ENCODE results near the gene PRLHR. TPM values are rescaled to one million over a fixed set of nuclear protein-coding genes. Genes with fewer than 3 reads are reported as not detected.
A peak's percentile ranks its signal among the peaks of the same experiment; 100 is the strongest.

The PRLHR gene
- not detected for total RNA-seq
- not detected for polyA plus RNA-seq
- not detected for total RNA-seq

DNA sequence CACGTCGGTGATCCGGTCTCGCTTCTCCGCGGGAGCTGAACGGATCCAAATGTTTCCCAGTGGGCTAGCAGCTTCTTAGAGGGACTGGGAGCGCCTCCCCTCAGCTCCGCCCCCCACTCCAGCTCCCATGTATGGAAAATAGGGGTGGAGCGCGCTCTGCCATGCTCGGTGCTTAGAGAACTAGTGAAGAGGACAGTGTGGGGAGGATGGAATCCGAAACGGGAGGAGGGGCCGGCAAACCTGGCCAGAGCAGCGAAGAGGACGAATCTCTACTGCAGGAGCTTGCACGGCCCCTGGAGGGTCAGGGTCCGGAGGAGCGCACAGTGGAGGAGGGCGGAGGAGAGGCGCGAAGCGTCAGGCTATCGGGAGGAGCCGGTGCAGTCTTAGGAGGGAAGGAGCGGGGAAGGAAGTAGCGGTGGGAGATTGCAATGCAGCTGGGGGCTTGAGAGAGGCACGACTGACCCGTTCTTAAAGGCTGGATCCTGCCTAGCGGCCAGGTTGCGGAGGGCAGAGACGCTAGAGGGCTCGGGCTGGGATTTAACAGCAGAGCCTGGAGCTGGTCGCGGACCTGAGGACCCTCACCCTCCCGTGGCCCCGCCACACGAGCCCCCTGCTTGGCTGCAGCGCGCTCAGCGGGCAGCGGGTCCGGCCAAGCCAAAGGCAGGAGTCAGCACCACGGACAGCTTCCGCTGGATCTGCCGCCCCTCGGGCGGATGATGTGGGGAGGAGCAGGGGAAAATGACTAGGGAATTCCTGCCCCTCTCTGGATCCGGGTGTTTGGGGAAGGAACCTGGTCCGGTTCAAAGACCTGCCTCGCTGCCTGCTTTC, at the start of gene PRLHR:
TSS of gene PRLHR (minus strand) at position 51 of the 828 bp plus-strand sequence. CDS start 404 bp downstream, outside the sequence.
- POLR2A ChIA-PET, result no interaction called here

DNA sequence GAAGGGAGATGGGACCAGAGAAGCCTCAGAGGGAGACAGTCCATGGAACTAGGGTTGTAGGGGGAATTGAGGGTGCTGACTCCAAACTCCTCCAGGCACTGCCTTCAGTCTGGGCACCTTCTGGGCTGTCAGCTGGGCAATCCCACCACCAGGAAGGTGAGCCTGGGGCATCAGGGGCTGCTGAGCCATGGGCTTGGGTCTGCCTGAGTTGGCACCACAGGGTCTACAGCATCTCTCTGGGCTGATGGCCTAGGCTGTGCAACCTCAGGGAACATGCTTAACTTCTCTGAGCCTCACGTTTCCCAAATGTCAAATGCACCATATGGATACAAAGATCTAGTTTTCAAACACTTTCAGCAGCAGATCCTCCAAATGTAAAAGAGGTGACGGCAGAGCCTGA, 46.8 kb upstream of the PRLHR start:
- H3K9me3 Mint-ChIP-seq, result peaks cover 3 to 27% (median 12%) of the 10 kb centered on the region in 11 donors
- Histone ChIP-seq H3K4me1 (ENCODE audit: control insufficient read depth in 2 of 2, insufficient read depth in 2 of 2, low read length in 2 of 2) (no peaks in the 10 kb centered on the region), H3K27me3 (ENCODE audit: control insufficient read depth in 2 of 2, insufficient read depth in 2 of 2, low read length in 2 of 2) (no peaks in the 10 kb centered on the region), H3K27ac (ENCODE audit: low read depth, low read length) (no peak overlapping the region), H3K9me3 (ENCODE audit: control insufficient read depth in 2 of 3, low read length in 3 of 3) (peaks cover 0 to 14% (median 0%) of the 10 kb centered on the region in 3 experiments), H3K4me3 (ENCODE audit: low read length) (no peak overlapping the region), H3K36me3 (ENCODE audit: control insufficient read depth in 2 of 3, insufficient read depth in 3 of 3, low read length in 3 of 3) (no peaks in the 10 kb centered on the region)
- POLR2A ChIA-PET, result no interaction called here
- no peak overlapping the region for H3K4me3 Mint-ChIP-seq
- CTCF ChIA-PET, result no interaction called here
- no peak overlapping the region for H3K27ac Mint-ChIP-seq
- ATAC-seq (no peak), DNase-seq (no peak)
- peaks cover 0 to 22% (median 11%) of the 10 kb centered on the region in 7 donors for H3K4me1 Mint-ChIP-seq
- H3K36me3 Mint-ChIP-seq, result peaks cover 0 to 16% (median 8%) of the 10 kb centered on the region in 5 donors
- intact Hi-C loops (cut with micrococcal nuclease), result no loop called here
- H3K27me3 Mint-ChIP-seq, result peaks cover 0 to 23% (median 0%) of the 10 kb centered on the region in 5 donors

More for the DNA sequence above, at the start of gene PRLHR:
- CTCF ChIA-PET, result interaction anchor here (1.0 to 2.1 kb wide), 3 partner anchors 69 to 124 kb away, joined by 3 to 13 read pairs (median 4); no protein-coding TSS in a partner anchor
- intact Hi-C loops (cut with micrococcal nuclease), result loop anchor here (2.0 to 5.0 kb wide), 2 partner anchors 63 to 1059 kb away; no protein-coding TSS in a partner anchor
- Mint-ChIP-seq H3K36me3 (peaks cover 0 to 3% (median 0%) of the 10 kb centered on the region in 5 donors), H3K9me3 (peaks cover 0 to 9% (median 0%) of the 10 kb centered on the region in 11 donors), H3K4me1 (peaks cover 9 to 37% (median 27%) of the 10 kb centered on the region in 7 donors), H3K4me3 (peak within 1 kb of the TSS in 9 of 10 donors; percentile 44 to 75 (median 70)), H3K27ac (peak within 1 kb of the TSS in 2 of 9 donors; percentile 45 to 46), H3K27me3 (peaks cover 54 to 69% (median 68%) of the 10 kb centered on the region in 5 donors)
- no peaks in the 10 kb centered on the region for H3K36me3 ChIP-seq (ENCODE audit: control insufficient read depth in 2 of 3, insufficient read depth in 3 of 3, low read length in 3 of 3)
- peaks cover 0 to 17% of the 10 kb centered on the region in 2 donors for H3K4me1 ChIP-seq (ENCODE audit: control insufficient read depth in 2 of 2, insufficient read depth in 2 of 2, low read length in 2 of 2)
- no peak within 1 kb of the TSS for H3K4me3 ChIP-seq (ENCODE audit: low read length)
- no peak for ATAC-seq
- H3K9me3 ChIP-seq (ENCODE audit: control insufficient read depth in 2 of 3, low read length in 3 of 3), result peaks cover 0 to 6% (median 0%) of the 10 kb centered on the region in 3 experiments
- H3K27me3 ChIP-seq (ENCODE audit: control insufficient read depth in 2 of 2, insufficient read depth in 2 of 2, low read length in 2 of 2), result peaks cover 0 to 17% of the 10 kb centered on the region in 2 donors
- DNase-seq, result peak in 4 of 9 donors; percentile 10 to 26 (median 22)
- H3K27ac ChIP-seq (ENCODE audit: low read depth, low read length), result no peak within 1 kb of the TSS

GRCh38 chr10:118638680-118639079, 43.2 kb upstream of the PRLHR start:
- H3K36me3 Mint-ChIP-seq, result peaks cover 0 to 16% (median 10%) of the 10 kb centered on the region in 5 donors
- no peak overlapping the region for H3K27ac Mint-ChIP-seq
- intact Hi-C loops (cut with micrococcal nuclease), result no loop called here
- ChIA-PET POLR2A (interaction anchor here (1.3 kb wide), 1 partner anchor 72 kb away, joined by 3 read pairs; no protein-coding TSS in a partner anchor), CTCF (no interaction called here)
- H3K4me3 Mint-ChIP-seq, result no peak overlapping the region
- H3K27me3 ChIP-seq (ENCODE audit: control insufficient read depth in 2 of 2, insufficient read depth in 2 of 2, low read length in 2 of 2), result no peaks in the 10 kb centered on the region
- no peak for ATAC-seq
- H3K27me3 Mint-ChIP-seq, result peaks cover 0 to 5% (median 0%) of the 10 kb centered on the region in 5 donors
- no peak for DNase-seq
- H3K4me1 Mint-ChIP-seq, result peaks cover 0 to 15% (median 4%) of the 10 kb centered on the region in 7 donors
- H3K4me1 ChIP-seq (ENCODE audit: control insufficient read depth in 2 of 2, insufficient read depth in 2 of 2, low read length in 2 of 2), result no peaks in the 10 kb centered on the region
- H3K27ac ChIP-seq (ENCODE audit: low read depth, low read length), result no peak overlapping the region
- H3K9me3 ChIP-seq (ENCODE audit: control insufficient read depth in 2 of 3, low read length in 3 of 3), result peaks cover 0 to 14% (median 0%) of the 10 kb centered on the region in 3 experiments
- H3K9me3 Mint-ChIP-seq, result peaks cover 3 to 27% (median 12%) of the 10 kb centered on the region in 11 donors
- H3K4me3 ChIP-seq (ENCODE audit: low read length), result no peak overlapping the region
- no peaks in the 10 kb centered on the region for H3K36me3 ChIP-seq (ENCODE audit: control insufficient read depth in 2 of 3, insufficient read depth in 3 of 3, low read length in 3 of 3)

DNA sequence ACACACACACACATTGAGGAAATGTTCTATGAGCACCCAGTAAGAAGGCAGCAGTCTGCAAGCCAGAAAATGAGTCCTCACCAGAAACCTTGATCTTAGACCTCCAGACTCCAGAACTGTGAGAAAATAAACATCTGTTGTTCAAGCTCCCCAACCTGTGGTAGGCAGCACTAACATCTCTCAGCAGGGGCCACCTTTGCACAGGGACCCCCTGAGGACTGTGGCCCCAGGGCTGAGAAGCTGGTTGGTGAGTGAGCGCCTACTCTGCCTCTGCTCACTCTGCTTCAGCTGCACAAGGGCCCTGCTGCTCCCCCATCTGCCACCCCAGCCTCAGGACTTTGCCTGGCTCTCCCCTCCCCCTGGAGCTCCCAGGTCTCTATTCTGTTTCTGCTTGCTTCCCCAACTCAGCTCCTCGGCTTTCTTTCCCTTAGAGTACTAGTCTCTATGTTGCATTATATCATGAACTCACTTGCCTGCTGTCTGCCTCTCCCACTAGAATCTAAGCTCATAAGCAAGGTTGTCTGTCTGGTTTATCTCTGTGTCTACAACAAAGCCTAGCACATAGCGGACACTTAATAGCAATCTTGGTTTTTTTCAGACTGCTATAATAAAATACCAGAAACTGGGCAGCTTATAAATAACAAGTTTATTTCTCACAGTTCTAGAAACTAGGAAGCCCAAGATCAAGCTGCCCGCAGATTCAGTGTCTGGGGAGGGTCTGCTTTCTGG, 40.4 kb upstream of the PRLHR start:
- Mint-ChIP-seq H3K4me3 (no peak overlapping the region), H3K9me3 (peaks cover 1 to 23% (median 11%) of the 10 kb centered on the region in 11 donors), H3K4me1 (peaks cover 0 to 20% (median 6%) of the 10 kb centered on the region in 7 donors), H3K27me3 (peaks cover 0 to 4% (median 0%) of the 10 kb centered on the region in 5 donors), H3K27ac (peak overlapping the region in 4 of 9 donors; percentile 7 to 76 (median 18)), H3K36me3 (peaks cover 0 to 16% (median 8%) of the 10 kb centered on the region in 5 donors)
- no peaks in the 10 kb centered on the region for H3K4me1 ChIP-seq (ENCODE audit: control insufficient read depth in 2 of 2, insufficient read depth in 2 of 2, low read length in 2 of 2)
- no peaks in the 10 kb centered on the region for H3K27me3 ChIP-seq (ENCODE audit: control insufficient read depth in 2 of 2, insufficient read depth in 2 of 2, low read length in 2 of 2)
- ATAC-seq, result no peak
- no peak for DNase-seq
- no peak overlapping the region for H3K27ac ChIP-seq (ENCODE audit: low read depth, low read length)
- H3K36me3 ChIP-seq (ENCODE audit: control insufficient read depth in 2 of 3, insufficient read depth in 3 of 3, low read length in 3 of 3), result no peaks in the 10 kb centered on the region
- peaks cover 0 to 11% (median 0%) of the 10 kb centered on the region in 3 experiments for H3K9me3 ChIP-seq (ENCODE audit: control insufficient read depth in 2 of 3, low read length in 3 of 3)
- ChIA-PET CTCF (no interaction called here), POLR2A (no interaction called here)
- H3K4me3 ChIP-seq (ENCODE audit: low read length), result no peak overlapping the region
- intact Hi-C loops (cut with micrococcal nuclease), result no loop called here

DNA sequence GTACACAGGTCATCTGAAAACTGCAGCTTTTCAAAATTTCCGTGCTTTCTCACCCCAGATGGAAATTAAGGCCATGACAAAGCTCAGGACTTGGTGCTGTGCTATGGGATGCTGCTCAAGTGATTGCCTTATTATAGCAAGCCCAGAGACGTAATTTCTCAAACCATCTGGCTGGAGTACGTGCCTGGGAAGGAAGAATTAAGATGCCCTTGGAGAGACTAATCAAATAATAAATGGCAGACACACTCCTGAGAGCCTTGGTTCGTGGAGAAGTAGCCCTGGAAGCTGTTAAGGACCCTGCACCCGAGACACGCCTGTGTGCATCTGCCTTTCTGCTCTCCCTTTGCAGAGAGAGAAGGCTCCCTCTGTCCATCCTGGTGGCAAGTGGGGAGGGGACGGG, 38.3 kb upstream of the PRLHR start:
- Histone ChIP-seq H3K36me3 (ENCODE audit: control insufficient read depth in 2 of 3, insufficient read depth in 3 of 3, low read length in 3 of 3) (no peaks in the 10 kb centered on the region), H3K27ac (ENCODE audit: low read depth, low read length) (no peak overlapping the region), H3K4me3 (ENCODE audit: low read length) (no peak overlapping the region), H3K4me1 (ENCODE audit: control insufficient read depth in 2 of 2, insufficient read depth in 2 of 2, low read length in 2 of 2) (no peaks in the 10 kb centered on the region), H3K9me3 (ENCODE audit: control insufficient read depth in 2 of 3, low read length in 3 of 3) (no peaks in the 10 kb centered on the region), H3K27me3 (ENCODE audit: control insufficient read depth in 2 of 2, insufficient read depth in 2 of 2, low read length in 2 of 2) (no peaks in the 10 kb centered on the region)
- Mint-ChIP-seq H3K27ac (no peak overlapping the region), H3K27me3 (peaks cover 0 to 10% (median 0%) of the 10 kb centered on the region in 5 donors), H3K4me1 (peaks cover 0 to 20% (median 6%) of the 10 kb centered on the region in 7 donors), H3K9me3 (peaks cover 0 to 10% (median 0%) of the 10 kb centered on the region in 11 donors), H3K36me3 (peaks cover 0 to 4% (median 0%) of the 10 kb centered on the region in 5 donors), H3K4me3 (no peak overlapping the region)
- POLR2A ChIA-PET, result no interaction called here
- intact Hi-C loops (cut with micrococcal nuclease), result no loop called here
- no peak for ATAC-seq
- no peak for DNase-seq
- CTCF ChIA-PET, result no interaction called here

GRCh38 chr10:118629211-118629610, 33.8 kb upstream of the PRLHR start:
- H3K9me3 ChIP-seq (ENCODE audit: control insufficient read depth in 2 of 3, low read length in 3 of 3), result no peaks in the 10 kb centered on the region
- Mint-ChIP-seq H3K4me3 (no peak overlapping the region), H3K9me3 (no peaks in the 10 kb centered on the region), H3K4me1 (peaks cover 0 to 27% (median 7%) of the 10 kb centered on the region in 7 donors), H3K27me3 (peaks cover 0 to 11% (median 0%) of the 10 kb centered on the region in 5 donors), H3K36me3 (no peaks in the 10 kb centered on the region), H3K27ac (peak overlapping the region in 1 of 9 donors; percentile 13)
- ChIA-PET POLR2A (no interaction called here), CTCF (interaction anchor here (0.8 to 1.0 kb wide), 2 partner anchors 61 to 90 kb away, joined by 4 to 5 read pairs; no protein-coding TSS in a partner anchor)
- H3K36me3 ChIP-seq (ENCODE audit: control insufficient read depth in 2 of 3, insufficient read depth in 3 of 3, low read length in 3 of 3), result no peaks in the 10 kb centered on the region
- no peaks in the 10 kb centered on the region for H3K27me3 ChIP-seq (ENCODE audit: control insufficient read depth in 2 of 2, insufficient read depth in 2 of 2, low read length in 2 of 2)
- DNase-seq (no peak), ATAC-seq (no peak)
- H3K4me3 ChIP-seq (ENCODE audit: low read length), result no peak overlapping the region
- no peak overlapping the region for H3K27ac ChIP-seq (ENCODE audit: low read depth, low read length)
- intact Hi-C loops (cut with micrococcal nuclease), result no loop called here
- H3K4me1 ChIP-seq (ENCODE audit: control insufficient read depth in 2 of 2, insufficient read depth in 2 of 2, low read length in 2 of 2), result no peaks in the 10 kb centered on the region
